Epithelial cell of prostate (primary cell): ENCODE data around the gene RAB30.

Source experiments
- DNase-seq: peaks from one replicate; pipeline ENCODE4 v3.0.0-alpha.2; 2011; ENCODE audit warnings: low read depth, low spot score
- H3K27ac ChIP-seq: fragments of 450-650 bp; 2 replicates; pipeline ENCODE4 v1.5.1; 2017; ENCODE audit warnings: mild to moderate bottlenecking

The RAB30 gene

GRCh38 chr11:83044958-83045712 lies 26.6 kb downstream of the RAB30 start:
- H3K27ac ChIP-seq, result peak overlapping the region; percentile 29
- peak; percentile 68 for DNase-seq

GRCh38 chr11:83042964-83043711 lies 28.6 kb downstream of the RAB30 start:
- no peak overlapping the region for H3K27ac ChIP-seq
- no peak for DNase-seq

DNA sequence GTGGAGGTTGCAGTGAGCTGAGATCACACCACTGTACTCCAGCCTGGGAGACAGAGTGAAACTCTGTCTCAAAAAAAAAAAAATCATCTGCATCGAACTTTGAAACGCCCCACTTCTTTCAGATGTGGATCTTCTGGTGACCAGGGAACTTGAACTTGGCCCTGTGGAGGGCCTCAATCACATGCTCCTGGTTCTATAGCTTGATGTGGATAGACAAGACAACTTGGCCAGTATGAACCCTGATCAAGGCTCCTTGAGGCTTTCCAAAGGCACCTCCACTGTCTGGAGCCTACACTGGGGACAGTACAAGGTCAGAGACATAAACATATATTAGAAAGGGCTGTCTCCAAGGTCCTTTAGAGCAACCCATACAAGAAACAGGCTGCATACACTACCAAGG lies 30.6 kb downstream of the RAB30 start:
- no peak for DNase-seq
- no peak overlapping the region for H3K27ac ChIP-seq

DNA sequence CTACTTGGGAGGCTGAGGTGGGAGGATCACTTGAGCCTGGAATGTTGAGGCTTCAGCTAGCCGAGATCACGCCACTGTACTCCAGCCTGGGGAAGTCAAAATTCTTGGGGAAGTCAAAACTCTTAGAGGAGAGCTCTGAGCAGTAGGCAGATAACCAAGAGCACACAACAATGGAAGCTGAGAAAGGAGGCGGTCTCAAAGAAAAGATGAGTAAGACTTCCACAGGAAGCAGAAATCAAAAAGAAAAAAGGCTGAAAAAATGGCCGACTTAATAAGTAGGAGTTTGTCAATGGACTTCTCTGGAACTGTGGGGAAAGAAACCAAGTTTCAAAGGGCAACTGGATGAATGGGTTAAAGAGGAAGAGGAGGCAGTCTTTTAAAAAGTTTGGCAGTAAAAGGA lies 32.1 kb downstream of the RAB30 start:
- no peak for DNase-seq
- H3K27ac ChIP-seq, result no peak overlapping the region

DNA sequence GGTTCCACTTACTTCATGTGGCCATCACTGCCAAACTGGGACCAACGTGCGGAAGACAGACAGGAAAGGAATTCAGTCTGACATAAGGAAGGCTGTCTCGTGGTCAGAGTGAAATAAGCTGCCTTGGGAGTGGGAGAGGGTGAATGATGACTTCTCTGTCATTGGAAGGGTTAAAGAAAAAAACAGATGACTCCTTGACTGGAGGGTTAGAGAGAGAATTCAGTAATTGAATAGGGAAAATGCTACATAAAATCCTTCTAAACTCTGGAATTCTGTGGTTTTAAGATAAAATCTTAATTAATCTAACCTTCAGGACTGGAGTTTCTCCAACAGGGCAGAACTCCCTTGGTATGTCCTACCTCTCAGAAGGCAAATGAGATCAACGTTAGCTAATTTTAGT lies 33.8 kb downstream of the RAB30 start:
- H3K27ac ChIP-seq, result no peak overlapping the region

GRCh38 chr11:83036701-83037100 lies 35.0 kb downstream of the RAB30 start:
- DNase-seq, result no peak
- H3K27ac ChIP-seq, result no peak overlapping the region

More for the DNA sequence above, 33.8 kb downstream of the RAB30 start:
- no peak for DNase-seq

GRCh38 chr11:83035070-83035854 lies 36.4 kb downstream of the RAB30 start:
- peak overlapping the region; percentile 46 for H3K27ac ChIP-seq
- DNase-seq, result no peak

- DNase-seq, result no peak
- peak overlapping the region; percentile 46 for H3K27ac ChIP-seq
Observed at GRCh38 chr11:83034673-83035014, 37.1 kb downstream of the RAB30 start.

GRCh38 chr11:83033972-83034672 lies 37.6 kb downstream of the RAB30 start:
- peak overlapping the region; percentile 46 for H3K27ac ChIP-seq
- DNase-seq, result no peak

DNA sequence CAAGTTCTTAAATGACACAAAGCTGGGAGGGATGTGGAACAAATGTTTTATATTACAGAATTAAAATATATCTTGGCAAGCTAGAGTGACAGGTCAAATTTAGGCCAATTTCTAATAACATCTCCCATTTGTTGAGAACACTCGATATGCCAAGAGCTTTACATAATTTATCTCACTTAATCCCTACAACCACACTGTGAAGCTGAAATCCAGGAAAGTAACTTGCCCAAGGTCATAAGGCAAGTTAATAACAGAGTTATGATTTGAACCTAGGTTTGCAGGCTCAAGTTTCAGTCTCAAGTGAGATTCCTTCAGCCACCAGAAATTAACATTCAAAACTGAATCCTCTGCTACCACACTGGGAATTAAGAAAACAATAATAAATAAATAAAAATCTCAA lies 38.3 kb downstream of the RAB30 start:
- no peak for DNase-seq
- peak overlapping the region; percentile 46 for H3K27ac ChIP-seq

GRCh38 chr11:83031127-83031526 lies 40.6 kb downstream of the RAB30 start:
- no peak for DNase-seq
- H3K27ac ChIP-seq, result no peak overlapping the region

GRCh38 chr11:83027794-83028193 lies 43.9 kb downstream of the RAB30 start:
- no peak overlapping the region for H3K27ac ChIP-seq
- no peak for DNase-seq

DNA sequence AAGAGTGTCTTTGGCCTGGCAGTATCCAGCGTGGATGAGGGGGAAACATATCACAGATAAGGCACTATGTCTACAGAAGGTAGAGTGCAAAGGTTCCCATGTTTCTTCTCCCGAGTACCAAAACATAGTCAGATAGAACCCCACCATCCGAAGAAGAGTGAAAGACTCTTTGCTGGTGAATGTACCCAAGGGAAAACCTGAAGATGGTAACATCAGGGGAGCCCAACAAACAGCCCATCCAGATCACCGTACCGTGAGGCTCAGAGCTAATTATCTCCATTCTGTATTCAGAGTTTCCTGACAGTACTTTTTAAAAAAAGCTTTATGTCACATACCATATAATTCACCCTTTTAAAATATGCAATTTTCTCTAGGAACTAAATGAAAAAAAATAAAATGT lies 44.4 kb downstream of the RAB30 start:
- DNase-seq, result no peak

DNA sequence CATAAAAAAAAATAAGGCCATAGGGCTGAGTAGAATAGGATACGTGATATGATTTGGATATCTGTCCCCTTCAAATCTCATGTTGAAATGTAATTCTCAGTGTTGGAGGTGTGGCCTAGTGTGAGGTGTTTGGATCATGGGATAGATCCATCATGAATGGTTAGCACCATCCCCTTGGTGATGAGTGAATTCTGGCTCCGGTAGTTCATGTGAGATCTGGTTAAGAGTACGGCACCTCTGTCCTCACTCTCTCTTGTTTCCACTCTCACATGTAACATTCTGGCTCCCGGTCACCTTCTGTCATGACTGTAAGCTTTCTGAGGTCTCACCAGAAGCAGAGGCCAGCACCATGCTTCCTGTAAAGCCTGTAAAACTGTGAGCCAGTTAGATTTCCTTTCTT lies 45.5 kb downstream of the RAB30 start:
- no peak overlapping the region for H3K27ac ChIP-seq
- no peak for DNase-seq

More for the DNA sequence above, 44.4 kb downstream of the RAB30 start:
- H3K27ac ChIP-seq, result no peak overlapping the region

DNA sequence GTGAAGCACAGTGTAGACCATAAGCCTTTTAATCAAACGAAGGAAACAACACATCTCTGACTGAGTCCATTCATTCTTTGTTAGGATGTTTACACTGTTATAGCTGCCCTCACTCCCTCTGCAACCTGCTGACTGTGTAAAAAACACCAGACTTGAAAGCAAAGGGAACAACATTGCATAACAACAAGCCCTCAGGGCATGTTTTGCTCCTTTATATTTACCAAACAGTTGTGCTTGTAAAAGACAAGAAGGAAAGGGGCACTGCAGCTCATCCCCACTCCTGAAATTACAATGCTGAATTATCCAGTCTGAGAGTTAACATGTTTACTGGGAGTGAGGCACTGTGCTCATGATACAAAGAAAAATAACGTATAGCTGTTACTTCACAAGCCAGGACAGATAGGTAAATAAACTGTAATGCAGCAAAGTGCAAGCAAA lies 46.4 kb downstream of the RAB30 start:
- no peak for DNase-seq
- no peak overlapping the region for H3K27ac ChIP-seq

GRCh38 chr11:83024270-83024854 lies 47.3 kb downstream of the RAB30 start:
- DNase-seq, result no peak
- no peak overlapping the region for H3K27ac ChIP-seq

GRCh38 chr11:83023410-83023809 lies 48.3 kb downstream of the RAB30 start:
- DNase-seq, result no peak
- H3K27ac ChIP-seq, result no peak overlapping the region

GRCh38 chr11:83021780-83022125 lies 49.9 kb downstream of the RAB30 start:
- no peak overlapping the region for H3K27ac ChIP-seq
- no peak for DNase-seq

GRCh38 chr11:83020942-83021779 lies 50.5 kb downstream of the RAB30 start:
- H3K27ac ChIP-seq, result no peak overlapping the region

More at GRCh38 chr11:83020942-83021779, 50.5 kb downstream of the RAB30 start:
- DNase-seq, result no peak
